ENCODE results near the gene C12orf60.

C12orf60 gene

GRCh38 chr12:14840616-14841015, 37.1 kb downstream of the C12orf60 start:
- DNase-seq = no peak

GRCh38 chr12:14841761-14842160, 38.3 kb downstream of the C12orf60 start:
- no peak for DNase-seq

- no peak for DNase-seq
These were observed 38.8 kb downstream of the C12orf60 start for GRCh38 chr12:14842315-14842714.

GRCh38 chr12:14843425-14843887, 40.0 kb downstream of the C12orf60 start, which contains the start of gene ART4:
ART4 (minus strand) TSS chr12:14843526; CDS start chr12:14843113, 413 bp downstream.
- no peak for DNase-seq

GRCh38 chr12:14844401-14844800, 40.9 kb downstream of the C12orf60 start:
- DNase-seq = no peak

- DNase-seq = peak; percentile 71
These were observed 41.9 kb downstream of the C12orf60 start for GRCh38 chr12:14845350-14845750.

- no peak for DNase-seq
These were observed 42.6 kb downstream of the C12orf60 start for GRCh38 chr12:14846042-14846587.

- no peak for DNase-seq
These were observed 43.6 kb downstream of the C12orf60 start for GRCh38 chr12:14846876-14847580.

- DNase-seq = no peak
These were observed 46.2 kb downstream of the C12orf60 start for GRCh38 chr12:14849661-14850060.

- no peak for DNase-seq
These were observed 47.6 kb downstream of the C12orf60 start for GRCh38 chr12:14850929-14851663.

GRCh38 chr12:14852880-14853279, 49.4 kb downstream of the C12orf60 start:
- DNase-seq = no peak

- no peak for DNase-seq
These were observed 50.5 kb downstream of the C12orf60 start for GRCh38 chr12:14853961-14854360.

GRCh38 chr12:14854586-14855183, 51.2 kb downstream of the C12orf60 start:
- DNase-seq = no peak

GRCh38 chr12:14858513-14858912, 55.0 kb downstream of the C12orf60 start:
- no peak for DNase-seq

GRCh38 chr12:14860490-14860889, 57.0 kb downstream of the C12orf60 start:
- DNase-seq = no peak

- no peak for DNase-seq
These were observed 65.5 kb downstream of the C12orf60 start for GRCh38 chr12:14868916-14869506.

GRCh38 chr12:14871247-14871646, 67.8 kb downstream of the C12orf60 start:
- DNase-seq = no peak

GRCh38 chr12:14871886-14872285, 68.4 kb downstream of the C12orf60 start:
- DNase-seq = no peak

GRCh38 chr12:14873440-14874185, 70.1 kb downstream of the C12orf60 start:
- no peak for DNase-seq
